Cardiac fibroblast (primary cell): ENCODE data around the gene PALM.
A peak's percentile ranks its signal among the peaks of the same experiment; 100 is the strongest.

Experiments
- DNase-seq, 2 donors: peaks; one replicate each; pipeline versions ENCODE4 v3.0.0 to v3.0.0-alpha.2; 2010; ENCODE audit warnings: low read depth in 2 of 2
- H3K4me3 ChIP-seq, 2 donors: replicated peaks in 1 of 2; 1 replicate in 1 of 2; 2 replicates in 1 of 2; pipeline ENCODE4 v1.5.1; 2011; ENCODE audit warnings: low read depth in 2 of 2, low read length in 2 of 2, mild to moderate bottlenecking in 2 of 2, moderate library complexity in 1 of 2
- TF ChIP-seq, protein P1 (sequence below): IDR thresholded peaks from one replicate; pipeline ENCODE4 v1.5.1; 2011; ENCODE audit warnings: low read depth, mild to moderate bottlenecking, low read length, inconsistent platforms

The PALM gene

DNA sequence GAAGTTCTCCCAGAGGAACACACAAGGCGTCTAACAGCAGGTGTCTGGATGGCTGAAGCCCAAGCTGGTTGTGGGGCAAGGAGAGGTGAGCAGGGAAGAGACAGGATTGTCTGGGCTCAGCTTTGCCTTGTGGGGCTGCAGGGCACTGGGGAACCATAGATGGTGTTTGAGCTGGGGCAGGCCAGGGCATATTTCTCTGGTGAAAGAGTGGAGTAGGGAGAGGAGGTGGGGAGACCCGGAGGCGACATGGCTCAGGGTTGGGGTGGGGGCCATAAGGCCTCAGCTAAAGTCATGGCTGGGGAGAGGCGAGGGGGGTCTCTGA, 5.4 kb upstream of the PALM start:
- TF ChIP-seq, protein P1, sequence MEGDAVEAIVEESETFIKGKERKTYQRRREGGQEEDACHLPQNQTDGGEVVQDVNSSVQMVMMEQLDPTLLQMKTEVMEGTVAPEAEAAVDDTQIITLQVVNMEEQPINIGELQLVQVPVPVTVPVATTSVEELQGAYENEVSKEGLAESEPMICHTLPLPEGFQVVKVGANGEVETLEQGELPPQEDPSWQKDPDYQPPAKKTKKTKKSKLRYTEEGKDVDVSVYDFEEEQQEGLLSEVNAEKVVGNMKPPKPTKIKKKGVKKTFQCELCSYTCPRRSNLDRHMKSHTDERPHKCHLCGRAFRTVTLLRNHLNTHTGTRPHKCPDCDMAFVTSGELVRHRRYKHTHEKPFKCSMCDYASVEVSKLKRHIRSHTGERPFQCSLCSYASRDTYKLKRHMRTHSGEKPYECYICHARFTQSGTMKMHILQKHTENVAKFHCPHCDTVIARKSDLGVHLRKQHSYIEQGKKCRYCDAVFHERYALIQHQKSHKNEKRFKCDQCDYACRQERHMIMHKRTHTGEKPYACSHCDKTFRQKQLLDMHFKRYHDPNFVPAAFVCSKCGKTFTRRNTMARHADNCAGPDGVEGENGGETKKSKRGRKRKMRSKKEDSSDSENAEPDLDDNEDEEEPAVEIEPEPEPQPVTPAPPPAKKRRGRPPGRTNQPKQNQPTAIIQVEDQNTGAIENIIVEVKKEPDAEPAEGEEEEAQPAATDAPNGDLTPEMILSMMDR: no peak
- H3K4me3 ChIP-seq: peak overlapping the region in 1 of 2 donors; percentile 8
- DNase-seq: no peak

DNA sequence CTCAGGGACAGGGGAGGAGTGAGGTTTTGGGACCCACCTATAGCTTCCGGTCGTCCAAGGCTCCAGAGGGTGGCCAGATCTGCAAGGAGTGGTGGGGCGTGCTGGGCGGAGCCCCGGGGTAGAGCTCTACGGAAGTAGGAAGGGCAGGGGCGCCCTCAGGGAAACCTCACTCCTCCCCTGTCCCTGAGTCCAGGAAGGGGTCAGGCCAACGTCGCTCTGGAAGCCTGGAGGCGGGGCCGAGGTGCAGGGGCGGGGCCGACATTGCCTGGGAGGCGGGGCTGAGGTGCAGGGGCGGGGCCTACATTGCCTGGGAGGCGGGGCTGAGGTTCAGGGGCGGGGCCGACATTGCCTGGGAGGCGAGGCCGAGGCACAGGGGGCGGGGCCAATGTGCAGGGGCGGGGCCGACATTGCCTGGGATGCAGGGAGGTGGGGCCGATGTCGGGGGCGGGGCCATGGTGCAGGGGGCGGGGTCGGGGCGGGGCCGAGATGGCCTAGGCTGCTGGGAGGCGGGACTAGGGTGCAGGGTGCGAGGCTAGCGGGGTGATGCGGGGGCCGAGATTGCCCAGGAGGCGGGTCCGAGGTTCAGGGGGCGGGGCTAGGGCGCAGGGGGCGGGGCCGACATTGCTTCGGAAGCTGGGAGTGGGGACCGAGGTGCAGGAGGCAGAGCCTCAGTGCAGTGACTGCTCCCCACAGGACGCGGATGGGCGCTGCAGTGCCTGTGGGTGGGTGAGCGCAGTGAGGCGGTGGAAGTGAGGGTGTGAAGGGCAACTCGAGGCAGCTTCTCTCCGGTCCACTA, 4.9 kb upstream of the PALM start:
- DNase-seq: peak; percentile 51 to 82
- peak overlapping the region in 1 of 2 donors; percentile 8 for H3K4me3 ChIP-seq
- TF ChIP-seq, protein P1: no peak

DNA sequence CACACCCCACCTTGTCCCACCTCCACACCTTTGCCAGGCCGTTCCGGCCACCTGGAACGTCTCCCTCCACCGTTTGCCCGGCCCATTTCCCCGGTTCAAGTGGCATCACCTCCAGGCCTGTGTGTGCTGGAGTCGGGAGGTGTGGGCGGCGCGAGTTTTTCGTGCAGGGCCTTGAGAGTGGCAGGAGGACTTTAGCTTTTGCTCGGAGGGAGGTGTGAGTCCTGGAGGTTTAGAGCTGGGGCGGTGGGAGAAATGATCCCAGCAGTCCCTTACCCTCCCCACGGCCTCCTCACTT, 4.3 kb upstream of the PALM start:
- TF ChIP-seq, protein P1: no peak
- no peak for DNase-seq
- H3K4me3 ChIP-seq: no peak overlapping the region

DNA sequence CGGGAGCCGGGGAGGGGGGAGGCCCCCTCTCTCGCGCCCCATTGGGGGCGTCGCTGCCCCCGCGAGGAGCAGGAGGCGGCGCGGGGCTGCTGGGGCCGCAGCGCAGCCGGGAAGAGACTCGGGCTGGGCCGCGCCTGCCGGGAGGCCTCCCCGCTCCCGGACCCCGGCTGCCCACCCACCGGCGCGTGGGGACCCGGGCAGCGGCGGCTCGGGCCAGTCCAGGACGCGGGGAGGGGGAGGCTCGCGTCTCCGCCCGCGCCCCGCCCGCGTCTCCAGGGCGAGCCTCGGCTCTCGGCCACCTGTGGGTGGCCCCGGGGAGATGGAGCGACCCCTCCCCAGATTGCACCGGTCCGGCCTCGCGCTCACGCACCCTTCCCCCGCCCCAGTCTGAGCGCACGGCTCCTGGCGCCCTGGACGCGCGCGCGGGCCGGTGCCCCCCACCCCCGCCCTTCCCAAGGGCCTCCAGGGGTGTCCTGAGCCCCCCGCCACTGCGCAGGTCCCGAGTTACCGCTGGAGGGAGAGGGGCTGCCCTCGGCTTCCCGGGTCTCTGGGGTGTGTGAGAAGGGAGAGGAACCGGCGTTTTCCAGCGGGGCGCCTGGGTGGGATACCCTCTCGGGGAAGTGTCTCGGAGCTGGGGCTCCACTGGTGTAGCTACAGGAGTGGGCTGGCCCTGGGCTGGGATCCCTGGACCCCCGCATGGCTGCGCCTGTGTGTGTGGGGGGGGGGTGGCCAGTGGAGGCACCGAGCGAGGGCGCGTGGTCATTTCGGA, 645 bp downstream of the PALM start:
- H3K4me3 ChIP-seq: peak overlapping the region; percentile 50 to 67
- DNase-seq: no peak
- TF ChIP-seq, protein P1: no peak

DNA sequence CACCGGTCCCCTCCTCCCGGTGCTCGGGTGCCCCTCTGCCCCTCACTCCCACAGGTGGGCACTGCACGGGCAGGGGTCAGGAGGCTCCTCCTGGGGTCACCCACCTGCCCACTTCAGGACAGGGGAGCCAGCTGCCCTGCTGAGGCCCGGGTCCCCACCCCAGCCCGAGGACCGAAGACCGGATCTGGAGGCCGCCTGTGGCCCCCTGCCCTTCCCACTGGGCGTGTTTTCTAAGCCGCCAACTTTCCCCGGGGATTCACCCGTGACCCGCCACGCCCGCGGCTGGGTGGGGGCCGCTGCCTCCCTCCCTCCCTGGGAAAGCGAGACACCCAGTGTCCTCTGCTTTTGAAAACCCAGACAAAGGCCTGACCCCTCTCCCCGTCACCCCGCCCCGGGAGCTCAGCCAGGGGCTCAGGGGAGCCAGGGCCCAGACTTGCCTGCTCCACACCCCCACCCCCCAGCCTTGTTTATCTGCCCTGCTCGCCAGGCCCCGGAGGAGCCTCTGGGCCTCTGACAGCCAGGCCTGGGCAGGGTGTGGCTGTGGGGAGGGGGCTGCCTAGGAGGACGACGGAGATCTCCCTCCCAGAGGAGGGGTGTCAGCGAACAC, 1.3 kb downstream of the PALM start:
- H3K4me3 ChIP-seq: peak overlapping the region; percentile 50 to 67
- DNase-seq: peak in 1 of 2 donors; percentile 36
- TF ChIP-seq, protein P1: no peak

DNA sequence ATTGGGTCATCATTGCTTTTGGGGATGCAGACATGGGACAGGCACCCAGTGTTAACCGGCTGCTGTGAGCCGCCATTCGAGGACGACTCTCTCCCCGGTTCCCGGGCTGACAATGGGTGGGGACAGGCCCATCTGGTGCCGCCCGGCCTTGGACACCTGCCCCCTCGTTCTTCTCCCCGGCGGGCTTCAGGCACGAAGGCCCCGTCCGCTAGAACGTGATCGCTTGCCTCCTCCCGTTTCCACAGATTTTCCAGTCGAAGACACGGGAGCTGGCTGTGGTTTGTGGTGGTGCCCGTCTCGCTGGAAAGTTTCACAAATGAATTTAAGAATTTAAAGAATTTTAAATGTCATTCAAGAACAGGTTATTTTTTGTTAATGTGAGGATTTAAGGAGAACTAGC, 2.0 kb downstream of the PALM start:
- H3K4me3 ChIP-seq: no peak overlapping the region
- no peak for DNase-seq
- TF ChIP-seq, protein P1: no peak
